Lung (tissue), 12 donors: ENCODE results near the gene GFRAL. TPM values are rescaled to one million over a fixed set of nuclear protein-coding genes. Genes with fewer than 3 reads are reported as not detected.
A peak's percentile ranks its signal among the peaks of the same experiment; 100 is the strongest.

ENCODE experiments used
- ATAC-seq: fragments of 200-7000 bp; cut with Tn5 transposase; one replicate; pipeline ENCODE4 v1.9.1; 2020; ENCODE audit warnings: moderate number of reproducible peaks; ENCODE audit not compliant: insufficient read depth, low FRiP score
- DNase-seq, 3 donors: peaks; one replicate each; pipeline ENCODE4 v3.0.0-alpha.2; 2013 to 2017
- H3K27ac ChIP-seq, 2 donors: one replicate each; pipeline ENCODE4 v1.5.1; 2013; ENCODE audit warnings: mild to moderate bottlenecking in 2 of 2, moderate library complexity in 2 of 2, control low read depth in 1 of 2, inconsistent platforms in 1 of 2, low read depth in 1 of 2, low read length in 1 of 2
- H3K27me3 ChIP-seq, 3 donors: one replicate each; pipeline ENCODE4 v1.5.1; 2013; ENCODE audit warnings: low read length in 2 of 3; ENCODE audit not compliant: control insufficient read depth in 3 of 3, insufficient read depth in 3 of 3
- H3K36me3 ChIP-seq, 4 donors: one replicate each; pipeline ENCODE4 v1.5.1; 2013; ENCODE audit warnings: low read length in 4 of 4, mild to moderate bottlenecking in 1 of 4, moderate library complexity in 1 of 4; ENCODE audit not compliant: control insufficient read depth in 4 of 4, insufficient read depth in 4 of 4
- H3K4me1 ChIP-seq, 5 donors: one replicate each; pipeline ENCODE4 v1.5.1; 2013; ENCODE audit warnings: low read length in 5 of 5, mild to moderate bottlenecking in 2 of 5, moderate library complexity in 1 of 5; ENCODE audit not compliant: control insufficient read depth in 5 of 5, insufficient read depth in 5 of 5
- H3K4me3 ChIP-seq: one replicate; pipeline ENCODE4 v1.5.1; 2013; ENCODE audit warnings: mild to moderate bottlenecking, control low read depth, moderate library complexity
- H3K9ac ChIP-seq, 2 donors: one replicate each; pipeline ENCODE4 v1.5.1; 2013; ENCODE audit warnings: low read length in 2 of 2, control low read depth in 1 of 2; ENCODE audit not compliant: insufficient read depth in 1 of 2
- H3K9me3 ChIP-seq, 4 donors: one replicate each; pipeline ENCODE4 v1.5.1; 2013; ENCODE audit warnings: low read length in 3 of 4, mild to moderate bottlenecking in 1 of 4, moderate library complexity in 1 of 4; ENCODE audit not compliant: control insufficient read depth in 4 of 4, insufficient read depth in 3 of 4
- CTCF ChIP-seq: IDR thresholded peaks from 2 replicates; pipeline ENCODE4 v1.5.1; 2012; ENCODE audit warnings: mild to moderate bottlenecking; ENCODE audit errors: control extremely low read depth, extremely low read depth
- WGBS, 2 donors: extraction: QIAGEN DNeasy Blood & Tissue Kit; methylation state at CpG; one replicate each; pipeline ENCODE4 v1.1.7; 2013; 5-methylcytosine and 5-hydroxymethylcytosine counted together
- polyA plus RNA-seq, 2 donors: library from polyadenylated mRNA; stranded (reverse); fragments of 200-250 nt; gene quantifications; one replicate each; pipeline ENCODE4 v1.2.1, GENCODE V29; 2013
- total RNA-seq, 2 donors: library from RNA; depleted of rRNA in 1 of 2; stranded (reverse); fragments of >200 nt in 1 of 2; gene quantifications; one replicate each; pipeline ENCODE4 v1.2.1, GENCODE V29; 2014 to 2021
- donor health status: control.
- donor health status: control.
- donor health status: Bipolar disorder and iron deficiency.
- donor health status: healthy.
- donor health status: DM: yes; HTN: yes; CAD: no.

The GFRAL gene
- total and polyA plus RNA-seq, 4 donors = not detected

- Histone ChIP-seq H3K4me3 (no peak overlapping the region), H3K9ac (no peak overlapping the region), H3K4me1 (peaks cover 0 to 7% (median 4%) of the 10 kb centered on the region in 5 donors), H3K36me3 (no peaks in the 10 kb centered on the region), H3K27me3 (no peaks in the 10 kb centered on the region), H3K27ac (no peak overlapping the region), H3K9me3 (no peaks in the 10 kb centered on the region)
- 51 to 81% methylated on average over 5 of the region's 5 CpGs for WGBS, 2 donors
- TF ChIP-seq CTCF = no peak
- DNase-seq = peak; percentile 70 to 75 (median 73)
- no peak for ATAC-seq
Observed at GRCh38 chr6:55299286-55299985, 27.8 kb upstream of the GFRAL start.

GRCh38 chr6:55304747-55305146, 22.5 kb upstream of the GFRAL start:
- ATAC-seq (no peak), DNase-seq (no peak)
- Histone ChIP-seq H3K4me3 (no peak overlapping the region), H3K9me3 (no peaks in the 10 kb centered on the region), H3K4me1 (peaks cover 0 to 3% (median 0%) of the 10 kb centered on the region in 5 donors), H3K36me3 (no peaks in the 10 kb centered on the region), H3K27ac (no peak overlapping the region), H3K9ac (no peak overlapping the region), H3K27me3 (no peaks in the 10 kb centered on the region)
- WGBS, 2 donors = 48 to 63% methylated on average over 1 of the region's 1 CpG
- TF ChIP-seq CTCF = no peak

GRCh38 chr6:55319961-55320695, 7.1 kb upstream of the GFRAL start:
- DNase-seq = no peak
- Histone ChIP-seq H3K4me1 (no peaks in the 10 kb centered on the region), H3K9me3 (no peaks in the 10 kb centered on the region), H3K9ac (no peak overlapping the region), H3K4me3 (no peak overlapping the region), H3K27ac (no peak overlapping the region), H3K36me3 (no peaks in the 10 kb centered on the region), H3K27me3 (no peaks in the 10 kb centered on the region)
- no peak for TF ChIP-seq CTCF
- ATAC-seq = no peak
